PC-3 (cell line): ENCODE data around the gene SERAC1.

ENCODE experiments used
- CTCF ChIP-seq: fragments of 300-600 bp; sonication (generic); conservative IDR thresholded peaks from 2 replicates; pipeline ENCODE4 v1.5.1; 2017; ENCODE audit warnings: antibody characterized with exemption, low read depth, mild to moderate bottlenecking, low read length
- EZH2phosphoT487 ChIP-seq: fragments of 300-600 bp; sonication (generic); IDR thresholded peaks from 2 replicates; pipeline ENCODE4 v1.6.1; 2018; ENCODE audit warnings: mild to moderate bottlenecking, antibody characterized with exemption, low read length, borderline replicate concordance

- TF ChIP-seq CTCF, result no peak
- TF ChIP-seq EZH2phosphoT487, result no peak
Observed at GRCh38 chr6:158115102-158115501, 53.0 kb downstream of the SERAC1 start.
